Measurements from ENCODE around the gene GLB1L3.

The GLB1L3 gene

DNA sequence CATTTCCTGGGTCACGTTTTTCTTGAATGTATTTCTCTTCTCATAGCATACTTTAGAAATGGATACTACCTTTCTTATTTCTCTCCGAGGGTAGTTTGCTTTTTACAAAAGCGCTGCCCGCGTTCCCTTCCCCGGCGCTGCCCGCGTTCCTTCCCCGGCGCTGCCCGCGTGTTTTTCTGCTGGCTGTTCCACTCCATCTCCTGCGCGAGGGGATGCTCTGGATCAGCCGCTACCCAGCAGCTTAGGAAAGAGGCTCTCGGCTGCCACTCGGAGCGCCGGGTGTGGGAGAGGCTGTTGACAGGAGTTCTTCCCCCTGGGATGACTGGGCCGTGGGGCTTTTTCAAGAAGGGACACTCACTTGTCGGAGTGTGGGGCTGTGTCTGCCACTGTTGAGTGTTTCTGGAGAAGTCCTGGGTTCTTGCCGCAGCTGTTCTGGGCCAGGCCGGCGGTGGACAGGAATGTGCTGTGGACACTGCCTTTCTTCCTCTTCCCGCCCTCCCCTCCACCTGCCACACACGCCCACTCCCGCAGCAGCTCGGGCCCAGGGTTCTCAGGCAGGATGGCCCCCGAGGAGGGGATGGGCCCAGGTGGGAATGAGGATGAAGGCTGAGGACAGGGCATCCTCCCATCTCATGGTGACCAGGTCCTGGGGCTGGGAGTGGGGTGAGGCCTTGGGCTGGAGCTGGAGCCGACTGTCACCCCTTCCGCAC, 86.2 kb downstream of the GLB1L3 start:
- no peak for DNase-seq (ENCODE audit: low read depth in 2 of 2)

DNA sequence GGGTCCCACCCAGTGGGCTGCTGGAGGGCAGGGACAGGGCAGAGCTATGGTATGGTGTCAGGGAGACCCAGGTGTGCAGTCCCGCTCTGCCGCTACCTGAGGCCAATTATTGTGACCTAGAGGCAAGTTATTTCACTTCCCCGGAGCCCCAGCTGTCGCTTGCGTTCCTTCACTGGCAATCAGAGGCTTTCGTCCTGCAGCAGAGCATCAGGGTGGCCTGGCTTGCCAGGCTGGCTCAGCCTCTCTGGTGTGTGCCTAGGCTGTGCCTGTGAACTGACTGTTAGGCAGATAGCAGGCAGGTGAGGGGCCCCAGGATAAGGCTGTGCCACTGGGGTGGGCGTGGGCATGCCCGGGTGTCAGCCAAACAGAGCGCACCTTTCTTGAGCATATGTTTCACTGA, 87.0 kb downstream of the GLB1L3 start:
- DNase-seq (ENCODE audit: low read depth in 2 of 2) = no peak

DNA sequence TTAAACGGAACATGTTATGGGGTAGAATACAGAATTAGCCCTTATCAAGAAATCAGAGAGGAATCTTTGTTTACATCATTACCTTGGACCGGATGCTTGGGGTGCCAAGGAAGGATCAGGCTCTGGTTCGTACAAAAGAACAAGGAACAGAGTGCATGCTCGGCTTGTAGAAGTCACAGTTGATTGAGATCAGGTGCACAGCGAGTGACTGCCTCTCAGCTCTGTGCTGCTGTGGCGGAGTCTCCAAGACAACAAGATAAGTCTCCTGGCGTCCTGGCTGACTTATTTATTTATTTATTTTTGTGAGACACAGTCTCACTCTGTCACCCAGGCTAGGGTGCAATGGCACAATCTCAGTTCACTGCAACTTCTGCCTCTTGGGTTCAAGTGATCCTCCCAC, 87.4 kb downstream of the GLB1L3 start:
- DNase-seq (ENCODE audit: low read depth in 2 of 2) = no peak

DNA sequence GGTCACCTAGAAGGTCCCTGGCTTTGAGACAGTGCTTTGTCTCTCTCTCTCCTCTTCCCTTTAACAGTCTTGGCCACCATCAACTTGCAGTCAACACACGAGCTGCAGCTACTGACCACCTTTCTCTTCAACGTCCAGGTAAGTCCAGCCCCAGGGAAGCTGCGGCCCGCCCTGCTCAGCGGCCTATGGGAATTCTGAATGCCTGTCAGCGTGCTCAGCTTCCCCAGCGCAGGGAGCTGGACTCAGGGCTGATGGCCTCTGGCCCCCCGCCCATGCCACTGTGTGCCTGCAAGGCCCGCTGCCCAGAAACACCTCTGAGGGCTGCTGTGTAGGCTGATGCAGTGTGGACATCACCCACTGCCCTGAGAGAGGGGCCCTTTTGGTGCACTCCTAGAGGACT, 88.1 kb downstream of the GLB1L3 start:
- no peak for DNase-seq (ENCODE audit: low read depth in 2 of 2)

DNA sequence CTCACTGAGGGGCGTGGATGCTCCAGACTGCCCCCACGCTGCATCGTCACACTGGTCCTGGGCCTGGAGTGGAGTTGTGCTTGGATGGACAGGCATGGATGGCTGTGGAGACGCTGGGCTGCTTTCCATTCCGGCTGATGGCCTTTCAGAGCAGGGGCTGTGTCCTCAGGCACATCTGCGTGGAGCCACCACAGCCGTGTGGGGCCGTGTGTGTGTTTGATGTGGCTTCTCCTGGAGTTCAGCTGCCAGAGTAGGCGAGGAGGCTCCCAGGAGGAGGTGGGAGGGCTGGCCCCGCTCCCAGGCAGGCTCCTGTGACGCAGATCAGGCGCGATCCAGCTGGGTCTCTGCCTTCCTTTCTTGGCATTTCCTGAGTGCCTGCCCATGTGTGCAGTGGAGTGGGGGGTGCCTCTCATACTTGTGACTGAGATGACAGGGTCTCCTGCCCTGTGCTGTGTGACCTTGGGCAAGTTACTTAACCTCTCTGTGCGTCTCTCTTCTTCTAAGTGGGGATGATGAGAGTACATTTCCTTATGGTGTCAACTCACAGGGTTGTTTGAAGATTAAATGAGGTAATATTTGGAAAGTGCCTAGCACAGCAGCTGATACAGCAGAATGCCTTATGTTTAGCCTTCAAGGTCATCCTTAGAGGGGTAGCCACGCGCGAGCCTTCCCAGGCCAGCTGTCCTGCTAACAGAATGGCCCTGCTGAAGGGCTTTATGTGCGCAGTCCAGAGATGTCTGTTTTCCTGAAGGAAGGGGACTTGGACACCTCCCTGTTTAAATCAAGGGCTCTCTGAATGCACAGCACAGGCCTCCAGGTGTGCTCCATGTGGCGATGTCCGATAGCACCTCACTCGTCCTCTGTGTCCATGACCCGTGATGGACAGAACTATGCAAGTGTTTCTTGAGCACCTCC, 89.1 kb downstream of the GLB1L3 start:
- DNase-seq (ENCODE audit: low read depth in 2 of 2) = no peak

DNA sequence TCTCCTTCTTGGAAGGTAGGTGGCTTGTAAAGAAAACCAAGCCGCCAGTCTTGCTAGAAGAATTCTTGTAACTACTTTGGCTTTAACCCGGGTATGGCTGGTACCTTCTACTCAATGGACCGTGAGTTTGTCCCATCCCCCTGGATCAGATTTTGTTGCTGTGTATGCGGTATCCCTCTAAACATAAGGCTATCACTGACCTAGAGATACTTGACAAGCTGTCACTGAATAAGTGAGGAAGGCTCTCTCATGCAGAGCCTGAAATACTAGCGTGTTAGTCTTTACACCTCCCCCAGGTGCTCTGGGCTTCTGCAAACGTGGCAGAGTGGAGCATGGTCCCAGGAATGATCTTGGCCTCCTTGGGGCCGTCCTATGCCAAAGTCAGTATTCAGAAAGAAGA, 90.1 kb downstream of the GLB1L3 start:
- no peak for DNase-seq (ENCODE audit: low read depth in 2 of 2)

DNA sequence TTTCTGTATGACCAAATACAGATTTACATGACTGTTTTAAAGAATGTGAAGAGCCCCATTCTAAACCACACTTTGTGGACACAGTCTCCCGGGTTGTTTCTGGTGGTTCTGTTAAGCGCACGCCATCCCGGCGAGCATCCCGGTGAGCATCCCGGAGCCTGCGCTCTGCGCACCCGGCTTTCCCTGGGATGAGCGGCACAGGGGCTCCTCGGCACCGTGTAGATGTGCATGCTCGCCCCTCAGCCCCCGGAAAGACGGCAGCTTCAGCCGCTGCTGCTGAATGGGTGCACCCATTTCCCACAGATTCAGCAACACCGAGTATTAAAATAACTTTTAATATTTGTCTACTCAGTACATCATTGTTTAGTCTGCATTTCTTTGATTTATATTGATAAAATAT, 91.6 kb downstream of the GLB1L3 start:
- no peak for DNase-seq (ENCODE audit: low read depth in 2 of 2)
